BJ (cell line): ENCODE data around the gene CHGA. TPM values are rescaled to one million over a fixed set of nuclear protein-coding genes. Genes with fewer than 3 reads are reported as not detected.

Experiments used
- CTCF ChIA-PET: fragments of 350-600 bp; formaldehyde crosslinking; extraction: SDS; loops from one replicate; lab custom pipeline; 2021; ENCODE audit warnings: antibody characterized with exemption, inconsistent platforms; lab: Yijun Ruan, JAX
- POLR2A ChIA-PET: fragments of 300-600 bp; sonication (Branson Sonifier 250); formaldehyde crosslinking; extraction: SDS; loops from one replicate; lab custom pipeline; 2021; ENCODE audit warnings: antibody characterized with exemption; lab: Charles Lee
- DNase-seq: peaks from one replicate; pipeline ENCODE4 v3.0.0-alpha.2; 2011; ENCODE audit warnings: low read depth
- H3K27me3 ChIP-seq: 2 replicates; pipeline ENCODE4 v1.6.0; 2011; ENCODE audit warnings: low read length; ENCODE audit not compliant: control insufficient read depth, insufficient read depth
- H3K36me3 ChIP-seq: 2 replicates; pipeline ENCODE4 v1.5.1; 2011; ENCODE audit warnings: low read length; ENCODE audit not compliant: control insufficient read depth, insufficient read depth
- H3K4me3 ChIP-seq: 2 replicates; pipeline ENCODE4 v1.5.1; 2011; ENCODE audit warnings: low read depth, mild to moderate bottlenecking, control low read depth, low read length
- polyA plus RNA-seq: library from polyadenylated mRNA; depleted of rRNA; stranded (reverse); fragments of >200 nt; gene quantifications from 2 replicates; pipeline ENCODE4 v1.2.3, GENCODE V29; 2011
- TF ChIP-seq, protein P1 (sequence below): IDR thresholded peaks from 2 replicates; pipeline ENCODE4 v1.5.1; 2011; ENCODE audit warnings: low read depth, mild to moderate bottlenecking, control low read depth, inconsistent platforms, low read length, moderate library complexity; ENCODE audit not compliant: insufficient read depth

The CHGA gene
- polyA plus RNA-seq, 1 experiment = not detected

DNA sequence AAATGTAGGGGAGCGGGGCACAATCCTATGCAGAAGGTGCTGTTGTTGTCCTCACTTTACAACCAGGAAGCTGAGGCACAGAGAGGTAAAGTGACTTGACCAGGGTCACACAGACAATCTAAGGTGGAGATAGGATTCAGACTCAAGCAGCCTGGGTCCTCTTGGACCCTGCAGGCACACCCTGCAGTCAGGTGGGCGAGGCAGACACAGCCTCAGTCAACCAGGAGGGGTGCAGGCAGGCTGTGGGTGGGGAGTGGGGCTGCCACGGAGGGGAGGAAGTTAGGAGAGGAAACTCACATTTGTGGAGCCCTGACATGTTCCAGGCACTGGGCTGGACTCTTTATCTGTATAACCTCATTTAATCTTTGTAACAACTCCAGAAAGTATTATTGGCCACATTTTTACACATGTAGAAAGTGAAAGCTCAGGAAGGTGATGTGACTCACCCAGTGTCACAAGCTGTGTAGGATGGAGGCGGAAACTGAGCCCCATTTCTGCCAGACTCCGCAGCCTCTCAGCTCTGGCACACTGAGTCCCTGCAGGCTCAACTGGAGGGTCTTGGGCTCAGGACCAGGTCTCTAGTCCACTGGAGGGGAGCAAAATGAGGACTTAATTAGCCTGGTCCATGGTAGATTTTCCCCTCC lies 24.9 kb upstream of the CHGA start:
- POLR2A ChIA-PET = no interaction called here
- DNase-seq = no peak

DNA sequence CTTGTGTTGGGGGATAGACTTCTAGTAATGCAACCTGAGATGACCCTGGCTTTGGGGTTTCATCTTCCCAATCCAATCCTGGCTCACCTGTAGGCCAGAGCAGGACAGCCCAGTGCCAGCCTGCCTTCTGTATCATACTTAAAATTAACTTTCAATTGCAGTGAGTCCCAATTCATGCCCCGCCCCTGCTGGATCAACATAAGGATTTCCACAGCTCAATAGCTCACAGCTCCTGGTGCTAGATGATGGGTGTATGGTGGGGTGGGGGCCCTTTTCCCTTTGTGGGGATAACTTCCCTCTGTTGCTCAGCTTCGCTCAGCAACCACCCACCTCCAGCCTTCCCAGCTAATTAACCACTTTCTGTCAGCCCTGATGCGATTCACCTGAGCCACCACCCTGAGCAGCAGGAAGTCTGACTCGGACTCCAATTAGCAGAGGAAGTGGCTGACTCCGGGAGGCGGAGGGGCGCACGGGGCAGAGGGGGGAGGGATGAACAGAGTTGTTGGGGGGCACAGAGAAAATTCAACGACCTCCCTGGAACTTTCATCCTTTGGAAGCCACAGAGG lies 24.3 kb upstream of the CHGA start:
- CTCF ChIA-PET = no interaction called here
- TF ChIP-seq, protein P1, sequence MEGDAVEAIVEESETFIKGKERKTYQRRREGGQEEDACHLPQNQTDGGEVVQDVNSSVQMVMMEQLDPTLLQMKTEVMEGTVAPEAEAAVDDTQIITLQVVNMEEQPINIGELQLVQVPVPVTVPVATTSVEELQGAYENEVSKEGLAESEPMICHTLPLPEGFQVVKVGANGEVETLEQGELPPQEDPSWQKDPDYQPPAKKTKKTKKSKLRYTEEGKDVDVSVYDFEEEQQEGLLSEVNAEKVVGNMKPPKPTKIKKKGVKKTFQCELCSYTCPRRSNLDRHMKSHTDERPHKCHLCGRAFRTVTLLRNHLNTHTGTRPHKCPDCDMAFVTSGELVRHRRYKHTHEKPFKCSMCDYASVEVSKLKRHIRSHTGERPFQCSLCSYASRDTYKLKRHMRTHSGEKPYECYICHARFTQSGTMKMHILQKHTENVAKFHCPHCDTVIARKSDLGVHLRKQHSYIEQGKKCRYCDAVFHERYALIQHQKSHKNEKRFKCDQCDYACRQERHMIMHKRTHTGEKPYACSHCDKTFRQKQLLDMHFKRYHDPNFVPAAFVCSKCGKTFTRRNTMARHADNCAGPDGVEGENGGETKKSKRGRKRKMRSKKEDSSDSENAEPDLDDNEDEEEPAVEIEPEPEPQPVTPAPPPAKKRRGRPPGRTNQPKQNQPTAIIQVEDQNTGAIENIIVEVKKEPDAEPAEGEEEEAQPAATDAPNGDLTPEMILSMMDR = no peak
- Histone ChIP-seq H3K36me3 (no peaks in the 10 kb centered on the region), H3K27me3 (peaks cover 3% of the 10 kb centered on the region), H3K4me3 (no peak overlapping the region)
- POLR2A ChIA-PET = no interaction called here
- no peak for DNase-seq

More for the DNA sequence above, 24.9 kb upstream of the CHGA start:
- Histone ChIP-seq H3K36me3 (no peaks in the 10 kb centered on the region), H3K4me3 (no peak overlapping the region), H3K27me3 (no peaks in the 10 kb centered on the region)
- CTCF ChIA-PET = no interaction called here
- TF ChIP-seq, protein P1 = no peak

DNA sequence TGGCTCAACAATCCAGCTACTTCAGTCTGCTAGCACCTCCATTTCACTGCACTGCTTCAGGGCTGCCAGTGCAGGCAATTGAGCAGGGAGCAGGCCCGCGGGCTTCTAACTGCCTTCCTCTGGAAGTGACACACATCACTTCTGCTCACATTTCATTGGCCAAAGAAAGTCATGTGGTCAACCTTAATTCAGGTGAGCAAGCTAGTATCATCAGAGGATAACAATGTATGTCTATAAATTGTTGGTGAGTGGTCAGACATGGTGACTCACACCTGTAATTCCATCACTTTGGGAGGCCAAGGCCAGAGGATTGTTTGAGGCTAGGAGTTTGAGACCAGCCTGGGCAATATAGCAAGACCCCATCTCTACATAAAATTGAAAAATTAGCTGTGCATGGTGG lies 22.3 kb upstream of the CHGA start:
- TF ChIP-seq, protein P1 = no peak
- POLR2A ChIA-PET = no interaction called here
- CTCF ChIA-PET = no interaction called here

DNA sequence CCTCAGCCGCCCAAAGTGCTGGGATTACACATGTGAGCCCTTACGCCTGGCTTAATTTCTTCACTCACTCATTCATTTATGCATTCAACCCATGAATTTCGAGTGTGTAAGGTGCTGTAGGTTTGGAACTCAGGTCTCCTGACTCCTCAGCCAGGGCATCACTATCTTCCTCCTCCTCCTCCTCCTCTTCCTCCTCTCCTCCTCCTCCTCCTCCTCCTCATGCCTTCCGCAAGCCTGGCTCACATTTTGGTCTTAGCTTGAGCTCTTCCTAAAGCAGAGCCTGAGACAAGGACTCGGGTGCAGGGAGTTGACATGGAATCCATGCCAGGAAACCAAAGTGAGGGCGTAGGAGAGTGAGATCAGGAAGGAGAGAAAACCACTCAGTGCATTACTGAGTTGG lies 20.8 kb upstream of the CHGA start:
- H3K4me3 ChIP-seq = no peak overlapping the region
- CTCF ChIA-PET = no interaction called here

More for the DNA sequence above, 22.3 kb upstream of the CHGA start:
- no peak overlapping the region for H3K4me3 ChIP-seq
- no peak for DNase-seq
- peaks cover 4% of the 10 kb centered on the region for H3K27me3 ChIP-seq
- H3K36me3 ChIP-seq = no peaks in the 10 kb centered on the region

DNA sequence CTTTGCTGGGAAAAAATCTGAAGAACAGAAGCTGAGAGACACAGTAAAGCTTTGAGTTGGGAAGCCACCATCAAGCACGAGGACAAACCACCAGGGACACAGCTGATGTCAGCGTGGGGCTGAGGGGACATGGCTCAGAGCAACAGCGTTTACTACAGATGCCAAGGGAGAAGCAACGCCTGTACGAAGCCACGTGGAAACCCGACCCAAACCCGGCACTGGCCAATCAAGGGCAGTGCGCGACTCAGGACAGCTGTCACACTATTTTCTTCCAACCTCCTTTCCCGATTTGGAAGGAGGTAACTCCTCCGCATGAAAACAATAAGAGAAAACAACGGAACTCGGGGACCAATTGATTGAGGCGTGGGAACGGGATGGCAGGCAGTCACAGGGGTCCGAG lies 20.2 kb upstream of the CHGA start:
- POLR2A ChIA-PET = no interaction called here
- DNase-seq = no peak
- peaks cover 6% of the 10 kb centered on the region for H3K27me3 ChIP-seq

More for the DNA sequence above, 20.8 kb upstream of the CHGA start:
- DNase-seq = no peak
- TF ChIP-seq, protein P1 = no peak
- POLR2A ChIA-PET = no interaction called here
- Histone ChIP-seq H3K27me3 (peaks cover 6% of the 10 kb centered on the region), H3K36me3 (no peaks in the 10 kb centered on the region)

More for the DNA sequence above, 20.2 kb upstream of the CHGA start:
- no peak overlapping the region for H3K4me3 ChIP-seq
- TF ChIP-seq, protein P1 = no peak
- H3K36me3 ChIP-seq = no peaks in the 10 kb centered on the region
- CTCF ChIA-PET = no interaction called here
